DOHH2 (cell line): ENCODE results near the gene ORC5.

ENCODE experiments used
- EZH2phosphoT487 ChIP-seq: fragments of 200-600 bp; sonication (generic); IDR thresholded peaks from 2 replicates; pipeline ENCODE4 v1.6.1; 2017; ENCODE audit warnings: borderline replicate concordance, mild to moderate bottlenecking, antibody characterized with exemption, low read length, moderate library complexity, mixed read lengths
- TF ChIP-seq, protein P1 (sequence below): fragments of 200-600 bp; sonication (generic); IDR thresholded peaks from one replicate; pipeline ENCODE4 v1.5.1; 2014; ENCODE audit warnings: antibody characterized with exemption, mild to moderate bottlenecking, low read depth, low read length; ENCODE audit not compliant: poor library complexity, severe bottlenecking

DNA sequence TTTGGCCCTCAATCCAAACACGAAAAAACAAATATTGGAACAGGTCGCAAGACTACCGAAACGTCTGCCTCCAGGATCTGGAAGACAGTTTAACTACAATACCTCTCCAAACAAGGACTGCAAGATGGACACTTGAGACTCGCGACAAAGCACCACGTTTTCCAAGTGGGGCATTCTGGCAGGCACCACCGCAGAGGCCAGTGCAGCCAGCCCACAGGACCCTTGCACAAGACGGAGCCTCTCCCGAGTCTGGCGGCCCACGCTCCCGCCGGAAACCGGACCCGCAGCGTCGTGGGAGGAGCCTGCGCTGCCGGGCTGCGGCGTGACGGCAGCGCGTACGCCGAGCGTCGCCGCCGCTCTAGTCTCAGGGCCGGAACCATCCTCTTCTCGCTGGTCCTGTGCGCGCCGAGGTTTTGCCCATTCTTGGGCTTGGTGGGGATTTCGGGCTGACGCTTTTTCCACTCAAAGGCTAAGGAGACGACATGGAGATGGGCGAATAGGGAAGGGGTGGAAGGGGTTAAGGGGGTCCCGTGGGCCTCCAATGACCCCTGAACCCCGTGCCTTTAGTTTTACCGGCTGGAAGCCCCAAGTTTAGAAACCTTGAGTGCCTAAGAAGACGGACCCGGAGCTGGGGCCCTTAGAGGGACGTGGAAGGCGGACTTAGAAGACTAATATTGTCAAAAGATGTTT is at the start of gene ORC5:
- TF ChIP-seq, protein P1, sequence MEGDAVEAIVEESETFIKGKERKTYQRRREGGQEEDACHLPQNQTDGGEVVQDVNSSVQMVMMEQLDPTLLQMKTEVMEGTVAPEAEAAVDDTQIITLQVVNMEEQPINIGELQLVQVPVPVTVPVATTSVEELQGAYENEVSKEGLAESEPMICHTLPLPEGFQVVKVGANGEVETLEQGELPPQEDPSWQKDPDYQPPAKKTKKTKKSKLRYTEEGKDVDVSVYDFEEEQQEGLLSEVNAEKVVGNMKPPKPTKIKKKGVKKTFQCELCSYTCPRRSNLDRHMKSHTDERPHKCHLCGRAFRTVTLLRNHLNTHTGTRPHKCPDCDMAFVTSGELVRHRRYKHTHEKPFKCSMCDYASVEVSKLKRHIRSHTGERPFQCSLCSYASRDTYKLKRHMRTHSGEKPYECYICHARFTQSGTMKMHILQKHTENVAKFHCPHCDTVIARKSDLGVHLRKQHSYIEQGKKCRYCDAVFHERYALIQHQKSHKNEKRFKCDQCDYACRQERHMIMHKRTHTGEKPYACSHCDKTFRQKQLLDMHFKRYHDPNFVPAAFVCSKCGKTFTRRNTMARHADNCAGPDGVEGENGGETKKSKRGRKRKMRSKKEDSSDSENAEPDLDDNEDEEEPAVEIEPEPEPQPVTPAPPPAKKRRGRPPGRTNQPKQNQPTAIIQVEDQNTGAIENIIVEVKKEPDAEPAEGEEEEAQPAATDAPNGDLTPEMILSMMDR = no peak
- TF ChIP-seq EZH2phosphoT487 = no peak
